ENCODE data around the gene RAB20.
"Not testable (repeated sequence)": the region's sequence is repeated elsewhere in the genome, so short reads cannot be mapped to it uniquely, and the experiment has no call there.

- TF ChIP-seq CTCF (IDR thresholded peaks at IDR 0.05; ENCODE audit: low read depth, low read length, missing input control); FOXA2 (IDR thresholded peaks at IDR 0.05); REST (IDR thresholded peaks at IDR 0.05); RAD21 (IDR thresholded peaks at IDR 0.05); EGR1 (IDR thresholded peaks at IDR 0.05; ENCODE audit: low read depth in 2 of 2); TAF1 (conservative IDR thresholded peaks at IDR 0.05): not testable (repeated sequence)
These were observed 29.3 kb downstream of the RAB20 start for GRCh38 chr13:110532258-110532657.

All from liver (tissue), 3 donors.